SK-N-SH (cell line): ENCODE data around the gene RNLS. TPM values are rescaled to one million over a fixed set of nuclear protein-coding genes. Genes with fewer than 3 reads are reported as not detected.

Experiments
- CTCF ChIA-PET: fragments of 300-600, 350-600 bp; formaldehyde crosslinking; extraction: SDS; loops from one replicate; lab custom pipeline; 2021; lab: Yijun Ruan, JAX
- POLR2A ChIA-PET: fragments of 350-600 bp; sonication (Branson Sonifier 250); formaldehyde crosslinking; extraction: SDS; loops from one replicate; lab custom pipeline; 2020; ENCODE audit warnings: antibody characterized with exemption, inconsistent platforms; lab: Yijun Ruan, JAX
- DNase-seq: peaks from one replicate; pipeline ENCODE4 v3.0.0; 2012
- H2AFZ ChIP-seq: fragments of 200-600 bp; sonication (generic); 2 replicates; pipeline ENCODE4 v1.8.1; 2016; ENCODE audit warnings: antibody characterized with exemption, mild to moderate bottlenecking, low read depth
- H3F3A ChIP-seq: fragments of 200-600 bp; sonication (generic); replicated peaks from 2 replicates; pipeline ENCODE3; 2016; ENCODE audit warnings: antibody characterized with exemption, mild to moderate bottlenecking; ENCODE audit not compliant: insufficient read depth
- H3K27ac ChIP-seq, 2 experiments: fragments of 200-500 bp in 1 of 2; fragments of 200-600 bp in 1 of 2; sonication (Bioruptor generic) in 1 of 2; sonication (generic), shearing (Covaris generic) in 1 of 2; 2 replicates each; pipeline versions ENCODE4 v1.5.1 to v1.6.1; 2014 to 2016; ENCODE audit warnings: low read depth in 2 of 2, inconsistent platforms in 1 of 2, low read length in 1 of 2, mild to moderate bottlenecking in 1 of 2, mixed read lengths in 1 of 2
- H3K27me3 ChIP-seq: fragments of 200-600 bp; sonication (generic), shearing (Covaris generic); 2 replicates; pipeline ENCODE4 v1.6.1; 2016; ENCODE audit warnings: mixed run types; ENCODE audit not compliant: insufficient read depth
- H3K36me3 ChIP-seq, 2 experiments: fragments of 200-500 bp in 1 of 2; fragments of 200-600 bp in 1 of 2; sonication (Bioruptor generic) in 1 of 2; sonication (generic) in 1 of 2; replicated peaks in 1 of 2; 2 replicates each; pipeline versions ENCODE3 to v1.5.1; 2014 to 2016; ENCODE audit warnings: low read length in 1 of 2, mild to moderate bottlenecking in 1 of 2; ENCODE audit not compliant: insufficient read depth in 2 of 2, control insufficient read depth in 1 of 2
- H3K4me1 ChIP-seq, 2 experiments: fragments of 200-500 bp in 1 of 2; fragments of 200-600 bp in 1 of 2; sonication (Bioruptor generic) in 1 of 2; sonication (generic), shearing (Covaris generic) in 1 of 2; 2 replicates each; pipeline versions ENCODE4 v1.5.1 to v1.6.1; 2014 to 2016; ENCODE audit warnings: low read depth in 1 of 2, low read length in 1 of 2, mixed run types in 1 of 2; ENCODE audit not compliant: insufficient read depth in 2 of 2, control insufficient read depth in 1 of 2
- H3K4me2 ChIP-seq: fragments of 200-600 bp; sonication (generic), shearing (Covaris generic); 2 replicates; pipeline ENCODE4 v1.6.1; 2017; ENCODE audit warnings: mixed run types
- H3K4me3 ChIP-seq, 2 experiments: fragments of 200-500 bp in 1 of 2; fragments of 200-600 bp in 1 of 2; sonication (Bioruptor generic) in 1 of 2; sonication (generic), shearing (Covaris generic) in 1 of 2; 2 replicates each; pipeline versions ENCODE4 v1.5.1 to v1.8.1; 2014 to 2016; ENCODE audit warnings: low read depth in 2 of 2, inconsistent platforms in 1 of 2, low read length in 1 of 2, mild to moderate bottlenecking in 1 of 2, mixed read lengths in 1 of 2, moderate library complexity in 1 of 2
- H3K79me2 ChIP-seq: fragments of 200-600 bp; sonication (generic); 2 replicates; pipeline ENCODE4 v1.8.1; 2017; ENCODE audit warnings: mild to moderate bottlenecking; ENCODE audit not compliant: insufficient read depth
- H3K9ac ChIP-seq: fragments of 200-600 bp; sonication (generic); 2 replicates; pipeline ENCODE4 v1.6.1; 2017; ENCODE audit warnings: mixed run types
- H3K9me2 ChIP-seq: fragments of 200-600 bp; sonication (generic); 2 replicates; pipeline ENCODE4 v1.6.1; 2017; ENCODE audit warnings: mixed run types
- H3K9me3 ChIP-seq: fragments of 200-600 bp; sonication (generic); 2 replicates; pipeline ENCODE4 v1.6.1; 2017; ENCODE audit warnings: mixed run types, mild to moderate bottlenecking, moderate library complexity
- H4K20me1 ChIP-seq: fragments of 200-600 bp; sonication (generic); 2 replicates; pipeline ENCODE4 v1.6.1; 2017; ENCODE audit warnings: mild to moderate bottlenecking, mixed run types; ENCODE audit not compliant: insufficient read depth
- CTCF ChIP-seq: fragments of 200-600 bp; sonication (generic); IDR thresholded peaks from 2 replicates; pipeline ENCODE4 v1.6.1; 2017; ENCODE audit warnings: antibody characterized with exemption, mild to moderate bottlenecking, moderate library complexity
- EZH2phosphoT487 ChIP-seq: fragments of 200-600 bp; sonication (generic); IDR thresholded peaks from 2 replicates; pipeline ENCODE4 v1.6.1; 2017; ENCODE audit warnings: low read depth, mixed run types, mild to moderate bottlenecking, antibody characterized with exemption, moderate library complexity, borderline replicate concordance
- FOSL2 ChIP-seq: IDR thresholded peaks from 2 replicates; pipeline ENCODE4 v1.4.0; 2012; ENCODE audit warnings: low read depth, mild to moderate bottlenecking, moderate library complexity, borderline replicate concordance
- JUND ChIP-seq: IDR thresholded peaks from 2 replicates; pipeline ENCODE4 v1.4.0; 2012
- MAX ChIP-seq: IDR thresholded peaks from 2 replicates; pipeline ENCODE4 v1.4.0; 2012; ENCODE audit warnings: low read depth
- MEF2A ChIP-seq: IDR thresholded peaks from 2 replicates; pipeline ENCODE4 v1.4.0; 2012; ENCODE audit warnings: low read depth, borderline replicate concordance
- RAD21 ChIP-seq: IDR thresholded peaks from 2 replicates; pipeline ENCODE4 v1.6.1; 2012; ENCODE audit warnings: mild to moderate bottlenecking, low read length
- RXRA ChIP-seq: IDR thresholded peaks from 2 replicates; pipeline ENCODE4 v1.4.0; 2012; ENCODE audit warnings: low read depth, mild to moderate bottlenecking, borderline replicate concordance
- SIN3A ChIP-seq: IDR thresholded peaks from 2 replicates; pipeline ENCODE4 v1.6.1; 2012; ENCODE audit warnings: low read depth, mild to moderate bottlenecking, low read length, moderate library complexity, borderline replicate concordance
- SMC3 ChIP-seq: IDR thresholded peaks from 2 replicates; pipeline ENCODE4 v1.6.1; 2012; ENCODE audit warnings: low read depth, low read length, improper control_type of control experiment
- TCF12 ChIP-seq: IDR thresholded peaks from 2 replicates; pipeline ENCODE4 v1.4.0; 2012
- WGBS: methylation state at CpG from one replicate; pipeline ENCODE4 v1.1.6; 2017; ENCODE audit warnings: low lambda C conversion rate; 5-methylcytosine and 5-hydroxymethylcytosine counted together
- polyA plus RNA-seq, 3 experiments: library from polyadenylated mRNA; depleted of rRNA; stranded (reverse); fragments of >200 nt; gene quantifications; 2 replicates each; pipeline ENCODE4 v1.2.3, GENCODE V29; 2012

RNLS gene
- polyA plus RNA-seq, 1 of the 3 experiments (the other 2 are of a cell fraction): not detected

GRCh38 chr10:88281592-88282347 lies 301.3 kb downstream of the RNLS start:
- Histone ChIP-seq H3K36me3 (no peaks in the 10 kb centered on the region), H3K4me3 (no peak overlapping the region; a peak in 2 of 4 replicates), H3K9ac (peak overlapping the region; percentile 43; the same call in 1 of the 2 replicates), H3K9me3 (no peaks in the 10 kb centered on the region), H3F3A (peaks cover 4% of the 10 kb centered on the region), H3K27me3 (no peaks in the 10 kb centered on the region), H3K79me2 (no peaks in the 10 kb centered on the region), H3K4me1 (peaks cover 4 to 9% of the 10 kb centered on the region in 2 experiments; a peak in 3 of 4 replicates), H4K20me1 (no peaks in the 10 kb centered on the region), H3K27ac (peak overlapping the region; percentile 55 to 79; a peak in 3 of 4 replicates), H2AFZ (peak overlapping the region; percentile 73)
- 43% methylated on average over 6 of the region's 6 CpGs for WGBS
- ChIA-PET CTCF (interaction anchor here (0.6 kb wide), 1 partner anchor 88 kb away, joined by 4 read pairs; no protein-coding TSS in a partner anchor), POLR2A (no interaction called here)
- no peak for DNase-seq
- peak; percentile 29; the same call in 1 of the 2 replicates for TF ChIP-seq JUND
- TF ChIP-seq RAD21: no peak
- peak; percentile 40 for TF ChIP-seq TCF12
- peak; percentile 32; the same call in 1 of the 2 replicates for TF ChIP-seq SIN3A
- peak; percentile 20; the same call in 1 of the 2 replicates for TF ChIP-seq FOSL2
- TF ChIP-seq RXRA: 0 out of 2 replicates have a peak, but pooled peaks have one; percentile 16
- TF ChIP-seq, all 33 proteins: peak for 5
- Histone ChIP-seq H3K9me2 (no peaks in the 10 kb centered on the region), H3K4me2 (peak overlapping the region; percentile 41)

- Histone ChIP-seq H3K79me2 (no peaks in the 10 kb centered on the region), H3K27ac (no peak overlapping the region), H3F3A (peaks cover 4% of the 10 kb centered on the region), H3K4me3 (no peak overlapping the region), H3K9ac (no peak overlapping the region), H2AFZ (no peak overlapping the region), H3K36me3 (no peaks in the 10 kb centered on the region), H3K27me3 (no peaks in the 10 kb centered on the region), H3K4me1 (peaks cover 4 to 9% of the 10 kb centered on the region in 2 experiments; a peak in 3 of 4 replicates), H3K4me2 (no peak overlapping the region), H3K9me3 (no peaks in the 10 kb centered on the region), H3K9me2 (no peaks in the 10 kb centered on the region), H4K20me1 (no peaks in the 10 kb centered on the region)
- TF ChIP-seq CTCF (no peak), SMC3 (no peak), FOSL2 (no peak), EZH2phosphoT487 (no peak), MAX (no peak), MEF2A (no peak), TCF12 (no peak)
- ChIA-PET POLR2A (no interaction called here), CTCF (interaction anchor here (0.7 to 1.5 kb wide), 2 partner anchors 18 to 240 kb away, joined by 3 to 4 read pairs; no protein-coding TSS in a partner anchor)
- DNase-seq: no peak
Measured at GRCh38 chr10:88280518-88280917, 302.6 kb downstream of the RNLS start.
